Activated T-helper 1 cell treated with Interleukin-2 at 50 U/mL for 16 hours (primary cell): ENCODE measurements around the gene PPP1R16B.

Experiments
- DNase-seq: peaks from one replicate; pipeline ENCODE4 v3.0.0-alpha.2; 2020; ENCODE audit warnings: low read depth

PPP1R16B gene

GRCh38 chr20:38965264-38965663, 159.8 kb downstream of the PPP1R16B start:
- DNase-seq, result no peak

- no peak for DNase-seq
Measured at GRCh38 chr20:38968090-38968489, 162.6 kb downstream of the PPP1R16B start.

GRCh38 chr20:38969708-38970107, 164.2 kb downstream of the PPP1R16B start:
- DNase-seq, result no peak

- no peak for DNase-seq
Measured at GRCh38 chr20:38970302-38970701, 164.8 kb downstream of the PPP1R16B start.
